ENCODE data around the gene ACOX1. TPM values are rescaled to one million over a fixed set of nuclear protein-coding genes. Genes with fewer than 3 reads are reported as not detected.

The ACOX1 gene
- total RNA-seq, 1 experiment from 2014 or later, result 40.9 TPM

DNA sequence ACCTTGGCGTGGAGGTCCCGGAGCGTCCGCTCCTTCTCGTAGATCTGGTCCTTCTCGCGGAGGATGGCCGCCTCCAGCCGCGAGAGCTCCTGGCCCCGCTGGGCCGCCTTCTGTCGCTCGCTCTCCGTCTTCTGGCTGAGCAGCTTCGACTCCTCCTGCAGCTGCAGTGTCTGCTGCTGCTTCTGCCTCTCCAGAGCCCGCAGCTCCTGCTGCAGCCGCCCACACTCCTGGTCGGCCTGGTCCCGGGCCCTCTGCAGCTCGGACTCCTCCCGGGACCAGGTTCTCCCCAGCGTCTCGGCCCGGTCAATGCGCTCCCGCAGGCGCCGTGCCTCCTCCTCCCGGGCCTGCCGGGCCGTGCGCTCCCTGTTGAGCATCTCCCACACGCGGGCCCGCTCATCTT is 29.2 kb upstream of the ACOX1 start:
- ChIA-PET CTCF (interaction anchor here (0.6 to 7.6 kb wide), 14 partner anchors 9 to 937 kb away, joined by 3 to 112 read pairs (median 4); partner anchors contain the start of genes CDK3, MRPL38 and TRIM47), POLR2A (no interaction called here)
- H3K27me3 Mint-ChIP-seq (ENCODE audit: low read depth), result no peaks in the 10 kb centered on the region
- ATAC-seq, result no peak
- no peak overlapping the region for H3K4me3 Mint-ChIP-seq
- no peaks in the 10 kb centered on the region for H3K4me1 Mint-ChIP-seq
- TF ChIP-seq KAT7 (CRISPR knock-in tag; IDR thresholded peaks at IDR 0.05; ENCODE audit: borderline replicate concordance) (no peak), CREM (CRISPR knock-in tag; IDR thresholded peaks at IDR 0.05) (no peak), MXD4 (CRISPR knock-in tag; IDR thresholded peaks at IDR 0.05; ENCODE audit: borderline replicate concordance) (no peak), NFATC4 (CRISPR knock-in tag; IDR thresholded peaks at IDR 0.05) (no peak), FOXK1 (CRISPR knock-in tag; IDR thresholded peaks at IDR 0.05) (no peak), ZNF138 (CRISPR knock-in tag; conservative IDR thresholded peaks at IDR 0.05) (no peak), E2F5 (CRISPR knock-in tag; IDR thresholded peaks at IDR 0.05) (no peak), ATF6 (CRISPR knock-in tag; IDR thresholded peaks at IDR 0.05) (no peak), NR2C2 (CRISPR knock-in tag; IDR thresholded peaks at IDR 0.05) (no peak), JAZF1 (CRISPR knock-in tag; IDR thresholded peaks at IDR 0.05) (no peak), PRRX2 (CRISPR knock-in tag; IDR thresholded peaks at IDR 0.05) (no peak), ZNF512 (CRISPR knock-in tag; IDR thresholded peaks at IDR 0.05; ENCODE audit: borderline replicate concordance) (no peak), E2F1 (CRISPR knock-in tag; IDR thresholded peaks at IDR 0.05) (no peak), ZNF396 (CRISPR knock-in tag; IDR thresholded peaks at IDR 0.05; ENCODE audit: borderline replicate concordance) (no peak), ESRRA (CRISPR knock-in tag; IDR thresholded peaks at IDR 0.05; ENCODE audit: borderline replicate concordance) (no peak), EMX1 (CRISPR knock-in tag; IDR thresholded peaks at IDR 0.05) (no peak)
- TF ChIP-seq, protein P1, sequence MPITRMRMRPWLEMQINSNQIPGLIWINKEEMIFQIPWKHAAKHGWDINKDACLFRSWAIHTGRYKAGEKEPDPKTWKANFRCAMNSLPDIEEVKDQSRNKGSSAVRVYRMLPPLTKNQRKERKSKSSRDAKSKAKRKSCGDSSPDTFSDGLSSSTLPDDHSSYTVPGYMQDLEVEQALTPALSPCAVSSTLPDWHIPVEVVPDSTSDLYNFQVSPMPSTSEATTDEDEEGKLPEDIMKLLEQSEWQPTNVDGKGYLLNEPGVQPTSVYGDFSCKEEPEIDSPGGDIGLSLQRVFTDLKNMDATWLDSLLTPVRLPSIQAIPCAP (CRISPR knock-in tag; IDR thresholded peaks at IDR 0.05), result no peak
- H3K36me3 Mint-ChIP-seq, result no peaks in the 10 kb centered on the region
- peaks cover 6% of the 10 kb centered on the region; the same call in 1 of the 2 replicates for H3K9me3 Mint-ChIP-seq
- DNase-seq (ENCODE audit: low spot score), result no peak
- no peak overlapping the region for H3K27ac Mint-ChIP-seq

- no peaks in the 10 kb centered on the region for H3K36me3 Mint-ChIP-seq
- peaks cover 6% of the 10 kb centered on the region; the same call in 1 of the 2 replicates for H3K9me3 Mint-ChIP-seq
- ChIA-PET POLR2A (no interaction called here), CTCF (interaction anchor here (0.8 to 7.6 kb wide), 12 partner anchors 8 to 272 kb away, joined by 3 to 112 read pairs (median 4); partner anchors contain the start of genes CDK3, MRPL38 and TRIM47)
- no peak for ATAC-seq
- no peak for DNase-seq (ENCODE audit: low spot score)
- H3K27ac Mint-ChIP-seq, result no peak overlapping the region
- no peaks in the 10 kb centered on the region for H3K4me1 Mint-ChIP-seq
- no peaks in the 10 kb centered on the region for H3K27me3 Mint-ChIP-seq (ENCODE audit: low read depth)
- TF ChIP-seq ZNF219 (CRISPR knock-in tag; IDR thresholded peaks at IDR 0.05; ENCODE audit: borderline replicate concordance), result no peak
- no peak for TF ChIP-seq IRF2 (CRISPR knock-in tag; IDR thresholded peaks at IDR 0.05; ENCODE audit: borderline replicate concordance, low read depth)
- no peak for TF ChIP-seq ATF6 (CRISPR knock-in tag; IDR thresholded peaks at IDR 0.05)
- no peak overlapping the region for H3K4me3 Mint-ChIP-seq
Observed at GRCh38 chr17:76007850-76008165, 28.8 kb upstream of the ACOX1 start.

All from WTC11 (cell line).